Heart left ventricle (tissue), 16 donors: ENCODE measurements around the gene TNK2. TPM values are rescaled to one million over a fixed set of nuclear protein-coding genes. Genes with fewer than 3 reads are reported as not detected.

Experiments used
- ATAC-seq, 4 donors: fragments of 200-7000 bp; cut with Tn5 transposase; one replicate each; pipeline ENCODE4 v1.9.1; 2020 to 2022; ENCODE audit warnings: moderate library complexity in 4 of 4, mild to moderate bottlenecking in 3 of 4, moderate number of reproducible peaks in 1 of 4
- DNase-seq, 5 donors: peaks; one replicate each; pipeline ENCODE4 v3.0.0-alpha.2; 2020
- H3K27ac ChIP-seq, 12 donors: fragments of 200-600 bp; sonication (generic) in 4 of 12; one replicate each; pipeline versions ENCODE4 v1.5.0 to v1.8.0; 2016 to 2022; ENCODE audit warnings: mild to moderate bottlenecking in 2 of 12
- H3K27me3 ChIP-seq, 9 donors: fragments of 200-600 bp; sonication (generic) in 2 of 9; one replicate each; pipeline versions ENCODE4 v1.5.1 to v1.8.0; 2016 to 2022; ENCODE audit warnings: mild to moderate bottlenecking in 3 of 9
- H3K36me3 ChIP-seq, 9 donors: fragments of 200-600 bp; sonication (generic) in 2 of 9; one replicate each; pipeline versions ENCODE4 v1.5.0 to v1.8.0; 2018 to 2022; ENCODE audit warnings: mild to moderate bottlenecking in 2 of 9
- H3K4me1 ChIP-seq, 12 donors: fragments of 200-600 bp; sonication (generic) in 4 of 12; one replicate each; pipeline versions ENCODE4 v1.5.0 to v1.8.0; 2016 to 2022; ENCODE audit warnings: mild to moderate bottlenecking in 3 of 12
- H3K4me3 ChIP-seq, 12 donors: fragments of 200-600 bp; sonication (generic) in 4 of 12; one replicate each; pipeline versions ENCODE4 v1.5.0 to v1.8.0; 2017 to 2022; ENCODE audit warnings: mild to moderate bottlenecking in 9 of 12, moderate library complexity in 4 of 12
- H3K9me3 ChIP-seq, 12 donors: fragments of 200-600 bp; sonication (generic) in 4 of 12; one replicate each; pipeline versions ENCODE4 v1.5.0 to v1.8.0; 2016 to 2022; ENCODE audit warnings: mild to moderate bottlenecking in 1 of 12
- POLR2A ChIP-seq, 2 donors: fragments of 450-650 bp; IDR thresholded peaks; one replicate each; pipeline ENCODE4 v1.6.1; 2017; ENCODE audit warnings: antibody characterized with exemption in 2 of 2, mild to moderate bottlenecking in 2 of 2, moderate library complexity in 2 of 2
- WGBS, 4 donors: extraction: QIAGEN DNeasy Blood & Tissue Kit in 2 of 4; methylation state at CpG; one replicate each; pipeline versions ENCODE4 v1.1.5 to v1.1.7; 2013 to 2018; 5-methylcytosine and 5-hydroxymethylcytosine counted together
- intact Hi-C, 10 donors: fragments of 100-400 bp; cut with DNase I; formaldehyde crosslinking; loops; one replicate each; pipeline versions ENCODE4 v1.11.1 to v1.14.2; 2022
- polyA plus RNA-seq, 2 donors: library from polyadenylated mRNA; stranded (reverse); fragments of 200-250 nt; gene quantifications; one replicate each; pipeline ENCODE4 v1.2.3, GENCODE V29; 2013
- total RNA-seq, 9 donors: library from RNA; depleted of rRNA in 2 of 9; stranded (reverse); fragments of >200 nt in 2 of 9; fragmentation: NEBNext Ultra II Directional in 3 of 9; extraction: Animal tissue kit (Norgen Biotek cat#: 25700) in 3 of 9; gene quantifications; one replicate each; pipeline versions ENCODE4 v1.1.0 to v1.2.4, GENCODE V29; 2016 to 2023
- TF ChIP-seq, protein P1 (sequence below), 12 donors: fragments of 200-600 bp; sonication (generic) in 4 of 12; IDR thresholded peaks; one replicate each; pipeline versions ENCODE4 v1.5.0 to v1.8.0; 2018 to 2022; ENCODE audit warnings: antibody characterized with exemption in 12 of 12, mild to moderate bottlenecking in 5 of 12
- donor health status: ischemic (EF 13 %, LVEDD 7.1; RV severe dilation, severe dysfunction).
- donor health status: healthy with polysubstance abuse.
- donor health status: DM: no; HTN: yes; CAD: no.
- donor health status: DM: no; HTN: no; CAD: no.
- donor health status: ischemic (EF 25% LVEDD 6.9; RV normal size, moderate dysfunction).
- donor health status: ischemic (EF 25% LVEDD 5.7; RV mildly dilated, moderate dysfunction).
- donor health status: healthy.
- donor health status: DM: yes; HTN: yes; CAD: no.
- donor health status: ischemic (EF 35%, LVEDD 5.7; RV mildly dilated, moderate dysfunction).
- donor health status: nonischemic (EF 11% LVEDD 7.7; RV severe dilation, severe dysfunction).
- donor health status: DM: yes; HTN: yes; CAD: no.
- donor health status: PGD.
- donor health status: ischemic (EF 29% LVEDD 5.4; RV normal size, mild dysfunction).
- donor health status: nonischemic (EF 23%, LVEDD 6.1; RV moderate dilation, normal function).

Gene TNK2
- total and polyA plus RNA-seq, 11 donors, result 13.5 to 59.7 (median 28.7) TPM

- WGBS, 4 donors, result 97 to 100% (median 99%) methylated on average over 4 to 10 of the region's 10 CpGs
- H3K27ac ChIP-seq, result no peak overlapping the region
- no peak for TF ChIP-seq POLR2A (IDR thresholded peaks at IDR 0.05)
- TF ChIP-seq, protein P1, sequence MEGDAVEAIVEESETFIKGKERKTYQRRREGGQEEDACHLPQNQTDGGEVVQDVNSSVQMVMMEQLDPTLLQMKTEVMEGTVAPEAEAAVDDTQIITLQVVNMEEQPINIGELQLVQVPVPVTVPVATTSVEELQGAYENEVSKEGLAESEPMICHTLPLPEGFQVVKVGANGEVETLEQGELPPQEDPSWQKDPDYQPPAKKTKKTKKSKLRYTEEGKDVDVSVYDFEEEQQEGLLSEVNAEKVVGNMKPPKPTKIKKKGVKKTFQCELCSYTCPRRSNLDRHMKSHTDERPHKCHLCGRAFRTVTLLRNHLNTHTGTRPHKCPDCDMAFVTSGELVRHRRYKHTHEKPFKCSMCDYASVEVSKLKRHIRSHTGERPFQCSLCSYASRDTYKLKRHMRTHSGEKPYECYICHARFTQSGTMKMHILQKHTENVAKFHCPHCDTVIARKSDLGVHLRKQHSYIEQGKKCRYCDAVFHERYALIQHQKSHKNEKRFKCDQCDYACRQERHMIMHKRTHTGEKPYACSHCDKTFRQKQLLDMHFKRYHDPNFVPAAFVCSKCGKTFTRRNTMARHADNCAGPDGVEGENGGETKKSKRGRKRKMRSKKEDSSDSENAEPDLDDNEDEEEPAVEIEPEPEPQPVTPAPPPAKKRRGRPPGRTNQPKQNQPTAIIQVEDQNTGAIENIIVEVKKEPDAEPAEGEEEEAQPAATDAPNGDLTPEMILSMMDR (IDR thresholded peaks at IDR 0.05), result no peak
- intact Hi-C loops, result no loop called here
- no peaks in the 10 kb centered on the region for H3K9me3 ChIP-seq
- DNase-seq (peak in 1 of 5 donors; percentile 58), ATAC-seq (no peak)
- H3K36me3 ChIP-seq, result peaks cover 0 to 64% (median 30%) of the 10 kb centered on the region in 9 donors
- no peak overlapping the region for H3K4me3 ChIP-seq
- H3K4me1 ChIP-seq, result no peaks in the 10 kb centered on the region
- H3K27me3 ChIP-seq, result no peaks in the 10 kb centered on the region
Measured at GRCh38 chr3:195877136-195877715, 31.1 kb downstream of the TNK2 start.

GRCh38 chr3:195876297-195877064, 31.9 kb downstream of the TNK2 start:
- H3K36me3 ChIP-seq, result peaks cover 0 to 64% (median 31%) of the 10 kb centered on the region in 9 donors
- H3K9me3 ChIP-seq, result no peaks in the 10 kb centered on the region
- 85 to 92% (median 90%) methylated on average over 23 to 28 of the region's 28 CpGs for WGBS, 4 donors
- H3K27me3 ChIP-seq, result no peaks in the 10 kb centered on the region
- TF ChIP-seq POLR2A (IDR thresholded peaks at IDR 0.05), result no peak
- TF ChIP-seq, protein P1 (IDR thresholded peaks at IDR 0.05), result no peak
- H3K27ac ChIP-seq, result no peak overlapping the region
- intact Hi-C loops, result no loop called here
- H3K4me3 ChIP-seq, result no peak overlapping the region
- DNase-seq, result peak in 1 of 5 donors; percentile 47
- peak in 1 of 4 donors; percentile 28 for ATAC-seq
- H3K4me1 ChIP-seq, result no peaks in the 10 kb centered on the region

DNA sequence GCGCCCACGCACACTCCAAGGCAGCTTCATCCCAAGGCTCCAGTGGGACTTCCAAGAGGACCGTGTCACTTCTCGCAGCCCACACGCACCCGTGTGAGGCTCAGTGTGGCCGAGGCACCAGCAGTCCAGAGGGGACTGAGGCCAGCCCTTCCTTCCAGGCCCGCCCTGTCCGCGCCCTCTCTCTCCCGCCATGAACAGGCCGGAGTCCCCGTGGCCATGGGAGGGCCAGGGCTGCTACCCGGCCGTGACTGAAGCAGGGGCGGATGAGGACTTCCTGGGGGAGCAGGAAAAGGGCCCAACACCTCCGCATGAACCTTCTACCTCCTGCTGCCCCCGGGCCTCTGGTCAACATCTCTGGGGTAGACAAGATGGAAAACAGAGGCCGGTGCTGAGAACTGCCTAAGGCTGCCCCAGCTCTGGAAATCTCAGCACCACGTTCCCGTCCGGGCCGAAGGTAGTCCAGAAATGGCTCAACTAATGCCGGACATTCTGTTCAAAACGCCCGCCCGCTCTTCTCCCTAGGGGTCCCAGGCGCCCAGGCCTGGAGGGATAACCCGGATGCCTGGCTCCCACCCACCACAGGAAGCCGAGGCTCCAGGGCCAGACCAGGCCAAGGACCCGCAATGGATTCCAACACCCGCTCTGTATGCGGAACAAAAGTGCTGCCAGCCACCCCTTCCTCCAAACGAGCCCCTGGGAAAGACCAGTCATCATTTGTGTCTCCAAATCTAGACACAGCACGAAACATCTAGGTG, 32.7 kb downstream of the TNK2 start:
- no peak overlapping the region for H3K27ac ChIP-seq
- no peaks in the 10 kb centered on the region for H3K9me3 ChIP-seq
- no peaks in the 10 kb centered on the region for H3K27me3 ChIP-seq
- intact Hi-C loops, result no loop called here
- H3K4me1 ChIP-seq, result no peaks in the 10 kb centered on the region
- peak in 1 of 5 donors; percentile 59 for DNase-seq
- peaks cover 0 to 71% (median 37%) of the 10 kb centered on the region in 9 donors for H3K36me3 ChIP-seq
- no peak overlapping the region for H3K4me3 ChIP-seq
- TF ChIP-seq, protein P1 (IDR thresholded peaks at IDR 0.05), result no peak
- no peak for TF ChIP-seq POLR2A (IDR thresholded peaks at IDR 0.05)
- ATAC-seq, result no peak
- WGBS, 4 donors, result 90 to 94% (median 92%) methylated on average over 26 to 35 of the region's 35 CpGs

DNA sequence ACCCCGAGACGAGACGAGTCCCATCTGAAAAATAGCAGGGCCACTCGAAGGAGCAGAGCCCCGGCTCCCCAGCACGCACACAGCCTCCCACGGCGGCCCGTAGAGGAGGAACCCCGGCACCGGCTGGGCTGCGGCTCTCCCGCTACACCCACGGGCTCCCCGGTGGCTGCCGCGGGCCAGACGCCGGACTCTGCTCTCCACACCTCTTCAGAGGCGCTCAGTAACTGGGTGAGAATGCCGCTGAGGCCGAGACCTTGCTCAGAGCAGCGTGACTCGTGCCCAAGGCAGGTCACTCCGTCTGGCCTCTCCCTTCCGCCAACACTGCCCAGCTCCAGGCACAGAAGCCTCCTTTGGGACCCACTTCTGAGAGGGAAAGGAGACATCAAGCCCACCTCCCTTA, 34.4 kb downstream of the TNK2 start:
- ATAC-seq, result peak in 2 of 4 donors; percentile 9 to 21
- Histone ChIP-seq H3K27me3 (no peaks in the 10 kb centered on the region), H3K4me3 (no peak overlapping the region), H3K27ac (peak overlapping the region in 1 of 12 donors; percentile 11), H3K4me1 (no peaks in the 10 kb centered on the region), H3K36me3 (peaks cover 0 to 71% (median 32%) of the 10 kb centered on the region in 9 donors), H3K9me3 (no peaks in the 10 kb centered on the region)
- WGBS, 4 donors, result 82 to 89% (median 85%) methylated on average over 23 to 26 of the region's 26 CpGs; no CpG with 5 or more reads in 1 of the 4 donors
- intact Hi-C loops, result no loop called here
- TF ChIP-seq POLR2A (IDR thresholded peaks at IDR 0.05), result no peak
- TF ChIP-seq, protein P1 (IDR thresholded peaks at IDR 0.05), result no peak
- peak in 1 of 5 donors; percentile 65 for DNase-seq
